DND-41 (cell line): ENCODE measurements around the gene ADRA2B.

Experiments used
- CTCF ChIP-seq: IDR thresholded peaks from 2 replicates; pipeline ENCODE4 v1.5.1; 2012; ENCODE audit warnings: borderline replicate concordance, low read length, moderate library complexity, mild to moderate bottlenecking; ENCODE audit not compliant: poor library complexity, severe bottlenecking; ENCODE audit errors: extremely low read depth
- EZH2 ChIP-seq: IDR thresholded peaks from 3 replicates; pipeline ENCODE4 v1.6.1; 2012; ENCODE audit warnings: borderline replicate concordance, low read depth, mild to moderate bottlenecking, moderate library complexity, low read length, inconsistent platforms; ENCODE audit not compliant: severe bottlenecking

GRCh38 chr2:96152304-96153161 is 36.2 kb upstream of the ADRA2B start:
- TF ChIP-seq CTCF (no peak), EZH2 (no peak)
